ENCODE results near the gene TRIM71.

Gene TRIM71

GRCh38 chr3:32831791-32832190 lies 14.0 kb downstream of the TRIM71 start:
- FAIRE-seq = no peak
- TF ChIP-seq TAF1 (IDR thresholded peaks at IDR 0.05; ENCODE audit: low read depth, low read length) = no peak
- no peak for TF ChIP-seq PAX5 (IDR thresholded peaks at IDR 0.05; ENCODE audit: insufficient read depth, low read length, severe bottlenecking)
- TF ChIP-seq SPI1 (IDR thresholded peaks at IDR 0.05; ENCODE audit: low read depth, low read length) = no peak
- no peak for TF ChIP-seq POLR2A (IDR thresholded peaks at IDR 0.05; ENCODE audit: low read depth, low read length)
- no peak for TF ChIP-seq POU2F2 (IDR thresholded peaks at IDR 0.05; ENCODE audit: low read depth, low read length)
- TF ChIP-seq POLR2AphosphoS5 (IDR thresholded peaks at IDR 0.05; ENCODE audit: low read depth, low read length) = no peak

GRCh38 chr3:32832193-32832592 lies 14.4 kb downstream of the TRIM71 start:
- no peak for DNase-seq (ENCODE audit: insufficient read length, low spot score)
- no peak for FAIRE-seq

More at GRCh38 chr3:32831791-32832190, 14.0 kb downstream of the TRIM71 start:
- DNase-seq (ENCODE audit: insufficient read length, low spot score) = no peak

GRCh38 chr3:32835049-32835371 lies 17.2 kb downstream of the TRIM71 start:
- no peak for DNase-seq (ENCODE audit: insufficient read length, low spot score)
- FAIRE-seq = no peak
- no peak for TF ChIP-seq PAX5 (IDR thresholded peaks at IDR 0.05; ENCODE audit: insufficient read depth, low read length, severe bottlenecking)

More at GRCh38 chr3:32832193-32832592, 14.4 kb downstream of the TRIM71 start:
- TF ChIP-seq POLR2A (IDR thresholded peaks at IDR 0.05; ENCODE audit: low read depth, low read length) = no peak

GRCh38 chr3:32835961-32836360 lies 18.2 kb downstream of the TRIM71 start:
- FAIRE-seq = no peak
- DNase-seq (ENCODE audit: insufficient read length, low spot score) = no peak
- TF ChIP-seq SPI1 (IDR thresholded peaks at IDR 0.05; ENCODE audit: low read depth, low read length) (no peak), TAF1 (IDR thresholded peaks at IDR 0.05; ENCODE audit: low read depth, low read length) (no peak), POU2F2 (IDR thresholded peaks at IDR 0.05; ENCODE audit: low read depth, low read length) (no peak), PAX5 (IDR thresholded peaks at IDR 0.05; ENCODE audit: insufficient read depth, low read length, severe bottlenecking) (no peak), POLR2AphosphoS5 (IDR thresholded peaks at IDR 0.05; ENCODE audit: low read depth, low read length) (no peak), POLR2A (IDR thresholded peaks at IDR 0.05; ENCODE audit: low read depth, low read length) (no peak)

GRCh38 chr3:32836601-32837000 lies 18.8 kb downstream of the TRIM71 start:
- FAIRE-seq = no peak

GRCh38 chr3:32837366-32837765 lies 19.6 kb downstream of the TRIM71 start:
- FAIRE-seq (no peak), DNase-seq (ENCODE audit: insufficient read length, low spot score) (no peak)
- TF ChIP-seq SPI1 (IDR thresholded peaks at IDR 0.05; ENCODE audit: low read depth, low read length) (no peak), TAF1 (IDR thresholded peaks at IDR 0.05; ENCODE audit: low read depth, low read length) (no peak), PAX5 (IDR thresholded peaks at IDR 0.05; ENCODE audit: insufficient read depth, low read length, severe bottlenecking) (no peak), POLR2A (IDR thresholded peaks at IDR 0.05; ENCODE audit: low read depth, low read length) (no peak), POU2F2 (IDR thresholded peaks at IDR 0.05; ENCODE audit: low read depth, low read length) (no peak), POLR2AphosphoS5 (IDR thresholded peaks at IDR 0.05; ENCODE audit: low read depth, low read length) (no peak)

More at GRCh38 chr3:32836601-32837000, 18.8 kb downstream of the TRIM71 start:
- TF ChIP-seq POLR2AphosphoS5 (IDR thresholded peaks at IDR 0.05; ENCODE audit: low read depth, low read length) (no peak), TAF1 (IDR thresholded peaks at IDR 0.05; ENCODE audit: low read depth, low read length) (no peak), POLR2A (IDR thresholded peaks at IDR 0.05; ENCODE audit: low read depth, low read length) (no peak), PAX5 (IDR thresholded peaks at IDR 0.05; ENCODE audit: insufficient read depth, low read length, severe bottlenecking) (no peak), SPI1 (IDR thresholded peaks at IDR 0.05; ENCODE audit: low read depth, low read length) (no peak), POU2F2 (IDR thresholded peaks at IDR 0.05; ENCODE audit: low read depth, low read length) (no peak)
- no peak for DNase-seq (ENCODE audit: insufficient read length, low spot score)

GRCh38 chr3:32837789-32838188 lies 20.0 kb downstream of the TRIM71 start:
- no peak for FAIRE-seq
- TF ChIP-seq TAF1 (IDR thresholded peaks at IDR 0.05; ENCODE audit: low read depth, low read length) = no peak
- TF ChIP-seq SPI1 (IDR thresholded peaks at IDR 0.05; ENCODE audit: low read depth, low read length) = no peak
- TF ChIP-seq PAX5 (IDR thresholded peaks at IDR 0.05; ENCODE audit: insufficient read depth, low read length, severe bottlenecking) = no peak
- no peak for TF ChIP-seq POLR2AphosphoS5 (IDR thresholded peaks at IDR 0.05; ENCODE audit: low read depth, low read length)
- no peak for TF ChIP-seq POU2F2 (IDR thresholded peaks at IDR 0.05; ENCODE audit: low read depth, low read length)
- no peak for TF ChIP-seq POLR2A (IDR thresholded peaks at IDR 0.05; ENCODE audit: low read depth, low read length)
- no peak for DNase-seq (ENCODE audit: insufficient read length, low spot score)

- no peak for TF ChIP-seq SPI1 (IDR thresholded peaks at IDR 0.05; ENCODE audit: low read depth, low read length)
- no peak for TF ChIP-seq PAX5 (IDR thresholded peaks at IDR 0.05; ENCODE audit: insufficient read depth, low read length, severe bottlenecking)
- FAIRE-seq (no peak), DNase-seq (ENCODE audit: insufficient read length, low spot score) (no peak)
Measured at GRCh38 chr3:32839714-32840085, 21.9 kb downstream of the TRIM71 start.

GRCh38 chr3:32840086-32840841 lies 22.5 kb downstream of the TRIM71 start:
- no peak for TF ChIP-seq POLR2AphosphoS5 (IDR thresholded peaks at IDR 0.05; ENCODE audit: low read depth, low read length)
- TF ChIP-seq PAX5 (IDR thresholded peaks at IDR 0.05; ENCODE audit: insufficient read depth, low read length, severe bottlenecking) = no peak
- no peak for TF ChIP-seq POU2F2 (IDR thresholded peaks at IDR 0.05; ENCODE audit: low read depth, low read length)
- no peak for TF ChIP-seq TAF1 (IDR thresholded peaks at IDR 0.05; ENCODE audit: low read depth, low read length)
- TF ChIP-seq SPI1 (IDR thresholded peaks at IDR 0.05; ENCODE audit: low read depth, low read length) = no peak
- TF ChIP-seq POLR2A (IDR thresholded peaks at IDR 0.05; ENCODE audit: low read depth, low read length) = no peak
- DNase-seq (ENCODE audit: insufficient read length, low spot score) (no peak), FAIRE-seq (no peak)

- TF ChIP-seq POLR2A (IDR thresholded peaks at IDR 0.05; ENCODE audit: low read depth, low read length) = no peak
- no peak for FAIRE-seq
- no peak for DNase-seq (ENCODE audit: insufficient read length, low spot score)
Measured at GRCh38 chr3:32841341-32841740, 23.5 kb downstream of the TRIM71 start.
